GM12878 (cell line): ENCODE measurements around the gene DEGS2. TPM values are rescaled to one million over a fixed set of nuclear protein-coding genes. Genes with fewer than 3 reads are reported as not detected.
A peak's percentile ranks its signal among the peaks of the same experiment; 100 is the strongest.

ENCODE experiments used
- ATAC-seq: fragments of 200-7000 bp; cut with Tn5 transposase; 3 replicates; pipeline ENCODE4 v1.9.1; 2020; ENCODE audit warnings: mild to moderate bottlenecking, moderate library complexity
- BruUV-seq: library from RNA; stranded (reverse); fragments of 400-500 nt; replicated peaks from 2 replicates; lab custom pipeline; 2021; lab: Mats Ljungman, UMichigan
- CTCF ChIA-PET: fragments of 300-600 bp; sonication (Branson Sonifier 250); formaldehyde crosslinking; extraction: SDS; loops from one replicate; lab custom pipeline; 2021; ENCODE audit warnings: inconsistent platforms; lab: Yijun Ruan, JAX
- POLR2A ChIA-PET: fragments of 350-600 bp; formaldehyde crosslinking; extraction: SDS; loops from one replicate; lab custom pipeline; 2021; ENCODE audit warnings: inconsistent platforms; lab: Charles Lee
- RAD21 ChIA-PET: fragments of 300-600 bp; sonication (Branson Sonifier 250); formaldehyde crosslinking; loops from one replicate; lab custom pipeline; 2023; ENCODE audit warnings: antibody characterized with exemption; ENCODE audit not compliant: unreplicated experiment; lab: Charles Lee
- SMC1A ChIA-PET: fragments of 300-600 bp; sonication (Branson Sonifier 250); formaldehyde crosslinking; loops from one replicate; lab custom pipeline; 2023; ENCODE audit not compliant: unreplicated experiment, uncharacterized antibody; lab: Charles Lee
- DNase-seq: peaks from one replicate; pipeline ENCODE4 v3.0.0-alpha.2; 2011; ENCODE audit warnings: low read depth, low spot score
- FAIRE-seq: peaks from 3 replicates; lab custom pipeline; 2011; peaks lifted over from hg19 to GRCh38; lab: Jason Lieb, UNC
- H2AFZ ChIP-seq: 2 replicates; pipeline ENCODE4 v1.6.0; 2011; ENCODE audit warnings: low read depth, low read length, control low read depth; ENCODE audit not compliant: control insufficient read depth
- H3K27ac ChIP-seq: 2 replicates; pipeline ENCODE4 v1.5.1; 2011; ENCODE audit warnings: control low read depth; ENCODE audit not compliant: control insufficient read depth, insufficient read depth
- H3K27me3 ChIP-seq, 2 experiments: replicated peaks in 1 of 2; 2 replicates each; pipeline versions ENCODE4 v1.6.0 to v1.6.1; 2011; ENCODE audit warnings: low read length in 1 of 2; ENCODE audit not compliant: control insufficient read depth in 2 of 2, insufficient read depth in 2 of 2
- H3K36me3 ChIP-seq, 2 experiments: 2 replicates each; pipeline ENCODE4 v1.5.1; 2011; ENCODE audit warnings: low read length in 1 of 2; ENCODE audit not compliant: control insufficient read depth in 2 of 2, insufficient read depth in 2 of 2
- H3K4me1 ChIP-seq: 2 replicates; pipeline ENCODE4 v1.6.1; 2011; ENCODE audit warnings: mild to moderate bottlenecking, low read length, moderate library complexity, mixed read lengths; ENCODE audit not compliant: control insufficient read depth, insufficient read depth
- H3K4me2 ChIP-seq: 2 replicates; pipeline ENCODE4 v1.6.0; 2011; ENCODE audit warnings: control low read depth; ENCODE audit not compliant: control insufficient read depth, insufficient read depth
- H3K4me3 ChIP-seq: fragments of 200-600 bp; sonication (generic); 2 replicates; pipeline ENCODE4 v1.5.1; 2016
- H3K79me2 ChIP-seq: 2 replicates; pipeline ENCODE4 v1.6.0; 2011; ENCODE audit warnings: low read length; ENCODE audit not compliant: control insufficient read depth, insufficient read depth
- H3K9ac ChIP-seq: 2 replicates; pipeline ENCODE4 v1.8.0; 2011; ENCODE audit warnings: low read length, control low read depth, mixed read lengths; ENCODE audit not compliant: control insufficient read depth, insufficient read depth
- H3K9me3 ChIP-seq: replicated peaks from 3 replicates; pipeline ENCODE4 v1.5.1; 2011; ENCODE audit warnings: mild to moderate bottlenecking, low read length; ENCODE audit not compliant: control insufficient read depth, insufficient read depth
- H4K20me1 ChIP-seq: 2 replicates; pipeline ENCODE4 v1.6.0; 2011; ENCODE audit not compliant: control insufficient read depth, insufficient read depth
- ATF3 ChIP-seq: IDR thresholded peaks from 2 replicates; pipeline ENCODE4 v1.6.1; 2011; ENCODE audit warnings: low read depth, mild to moderate bottlenecking, low read length, moderate library complexity, borderline replicate concordance; ENCODE audit errors: extremely low read depth
- BCL3 ChIP-seq: IDR thresholded peaks from 2 replicates; pipeline ENCODE4 v1.6.1; 2011; ENCODE audit warnings: borderline replicate concordance, low read depth, mild to moderate bottlenecking, moderate library complexity, low read length; ENCODE audit not compliant: insufficient read depth, poor library complexity, severe bottlenecking
- ETV6 ChIP-seq, 2 experiments: fragments of 450-650 bp in 1 of 2; IDR thresholded peaks in 1 of 2; conservative IDR thresholded peaks in 1 of 2; 2 replicates each; pipeline ENCODE4 v1.6.1; 2014; ENCODE audit warnings: antibody characterized with exemption in 1 of 2, borderline replicate concordance in 1 of 2, low read depth in 1 of 2, mild to moderate bottlenecking in 1 of 2, moderate library complexity in 1 of 2
- HDAC6 ChIP-seq: fragments of 200-600 bp; sonication (generic); IDR thresholded peaks from one replicate; pipeline ENCODE4 v1.8.0; 2017; ENCODE audit warnings: antibody characterized with exemption; ENCODE audit not compliant: unreplicated experiment
- NRF1 ChIP-seq: conservative IDR thresholded peaks from 2 replicates; pipeline ENCODE4 v1.6.1; 2011; ENCODE audit warnings: mild to moderate bottlenecking, low read depth, low read length, improper control_type of control experiment
- POLR2A ChIP-seq: IDR thresholded peaks from 2 replicates; pipeline ENCODE4 v1.6.1; 2011; ENCODE audit warnings: low read depth, mild to moderate bottlenecking, low read length
- SIX5 ChIP-seq: IDR thresholded peaks from 2 replicates; pipeline ENCODE4 v1.6.1; 2011; ENCODE audit warnings: mild to moderate bottlenecking, low read depth, low read length, moderate library complexity; ENCODE audit not compliant: severe bottlenecking
- SMAD1 ChIP-seq: fragments of 450-650 bp; IDR thresholded peaks from 2 replicates; pipeline ENCODE4 v1.6.1; 2018; ENCODE audit warnings: mild to moderate bottlenecking, low read depth; ENCODE audit not compliant: partially characterized antibody
- USF1 ChIP-seq: IDR thresholded peaks from 2 replicates; pipeline ENCODE4 v1.6.1; 2011; ENCODE audit warnings: borderline replicate concordance, low read depth, mild to moderate bottlenecking, moderate library complexity, mixed read lengths, low read length; ENCODE audit not compliant: insufficient read depth; ENCODE audit errors: extremely low read length
- WGBS: methylation state at CpG from one replicate; pipeline ENCODE4 v1.1.6; 2016; ENCODE audit warnings: low lambda C conversion rate; ENCODE audit not compliant: insufficient replicate concordance, insufficient coverage; ENCODE audit errors: missing lambda C conversion rate; 5-methylcytosine and 5-hydroxymethylcytosine counted together
- in situ Hi-C: fragments of 300-500 bp; cut with MboI; formaldehyde crosslinking; loops from 9 replicates; pipeline ENCODE4 v1.14.3; 2018; ENCODE audit warnings: mixed read lengths
- intact Hi-C: fragments of 100-400 bp; cut with micrococcal nuclease; formaldehyde crosslinking; loops from one replicate; pipeline ENCODE4 v1.14.2; 2022; ENCODE audit not compliant: unreplicated experiment
- polyA plus RNA-seq, 11 experiments: library from polyadenylated mRNA; depleted of rRNA in 4 of 11; unstranded in 6 of 11; stranded (reverse) in 5 of 11; fragments of >200 nt; fragmentation: Nextera tagmentation in 4 of 11; fragmentation: Illumina TruSeq in 1 of 11; extraction: Ambion mirVana in 4 of 11; extraction: Trizol in 1 of 11; gene quantifications; 1 replicate in 1 of 11; 2 replicates in 10 of 11; pipeline versions ENCODE4 v1.2.1 to v1.2.3, GENCODE V29; 2011 to 2016; ENCODE audit warnings: inconsistent platforms in 2 of 11, missing spikeins in 2 of 11, low read depth in 1 of 11
- total RNA-seq, 4 experiments: library from RNA; depleted of rRNA in 3 of 4; stranded (reverse); fragments of >200 nt in 3 of 4; fragmentation: Illumina TruSeq in 1 of 4; extraction: Trizol in 1 of 4; gene quantifications; 2 replicates each; pipeline versions ENCODE4 v1.2.1 to v1.2.3, GENCODE V29; 2013 to 2021

Gene DEGS2
- total and polyA plus RNA-seq, 10 of the 15 experiments (the other 5 are each of a cell fraction or from before 2014, with no cell fraction given), result 0.01 to 2.5 (median 0.45) TPM; not detected in 1

GRCh38 chr14:100126401-100126800 lies 33.0 kb downstream of the DEGS2 start (continued):
- TF ChIP-seq ETV6 (conservative IDR thresholded peaks at IDR 0.05 in 1 of 2, IDR thresholded peaks at IDR 0.05 in 1 of 2; ENCODE audit: borderline replicate concordance in 1 of 2, low read depth in 1 of 2), result no peak
- TF ChIP-seq SMAD1, result no peak
- no peak for TF ChIP-seq SIX5
- no peak for TF ChIP-seq BCL3
- no peak for TF ChIP-seq NRF1
- TF ChIP-seq HDAC6, result no peak
- no peak for TF ChIP-seq USF1

GRCh38 chr14:100124551-100125088 lies 34.8 kb downstream of the DEGS2 start:
- no TSS peak for BruUV-seq
- no peak for DNase-seq
- Histone ChIP-seq H3K36me3 (peaks cover 27 to 29% of the 10 kb centered on the region in 2 experiments), H3K27me3 (no peaks in the 10 kb centered on the region), H3K4me2 (no peak overlapping the region), H3K9me3 (no peaks in the 10 kb centered on the region), H3K79me2 (no peaks in the 10 kb centered on the region), H3K4me3 (no peak overlapping the region), H3K9ac (no peak overlapping the region), H3K4me1 (no peaks in the 10 kb centered on the region), H2AFZ (no peak overlapping the region), H4K20me1 (no peaks in the 10 kb centered on the region), H3K27ac (no peak overlapping the region)
- FAIRE-seq, result no peak
- 91% methylated on average over 20 of the region's 20 CpGs for WGBS
- ATAC-seq, result no peak
- SMC1A ChIA-PET, result interaction anchor here (0.6 kb wide), 1 partner anchor 58 kb away, joined by 4 read pairs; no protein-coding TSS in a partner anchor
- peak; percentile 57; the same call in 1 of the 2 replicates for TF ChIP-seq POLR2A
- TF ChIP-seq ATF3, result no peak
- in situ Hi-C loops, result no loop called here
- POLR2A ChIA-PET, result no interaction called here
- RAD21 ChIA-PET, result no interaction called here
- intact Hi-C loops, result no loop called here
- CTCF ChIA-PET, result no interaction called here
